DND-41 (cell line): ENCODE data around the gene GNAZ.

Source experiments
- ATAC-seq: fragments of 200-7000 bp; cut with Tn5 transposase; 3 replicates; pipeline ENCODE4 v1.9.1; 2021; ENCODE audit warnings: low read depth; ENCODE audit not compliant: insufficient read depth
- DNase-seq: peaks from one replicate; pipeline ENCODE4 v3.0.0-alpha.2; 2020
- H2AFZ ChIP-seq: 2 replicates; pipeline ENCODE4 v1.6.0; 2012; ENCODE audit warnings: low read depth, low read length
- H3K27ac ChIP-seq: 2 replicates; pipeline ENCODE4 v1.5.1; 2012; ENCODE audit warnings: low read length, inconsistent platforms
- H3K27me3 ChIP-seq: fragments of 200-600 bp; sonication (generic); 2 replicates; pipeline ENCODE4 v1.6.0; 2012; ENCODE audit warnings: low read length, mild to moderate bottlenecking, inconsistent platforms; ENCODE audit not compliant: insufficient read depth, poor library complexity
- H3K36me3 ChIP-seq: 2 replicates; pipeline ENCODE4 v1.5.1; 2012; ENCODE audit warnings: low read length, inconsistent platforms; ENCODE audit not compliant: insufficient read depth
- H3K4me1 ChIP-seq: 2 replicates; pipeline ENCODE4 v1.5.1; 2012; ENCODE audit warnings: mild to moderate bottlenecking, low read length; ENCODE audit not compliant: insufficient read depth
- H3K4me2 ChIP-seq: 2 replicates; pipeline ENCODE4 v1.6.0; 2012; ENCODE audit warnings: mild to moderate bottlenecking, moderate library complexity, low read length, inconsistent platforms; ENCODE audit not compliant: insufficient read depth
- H3K4me3 ChIP-seq, 2 experiments: fragments of 200-600 bp in 1 of 2; shearing (Covaris generic) in 1 of 2; 2 replicates each; pipeline ENCODE4 v1.5.1; 2012 to 2016; ENCODE audit warnings: inconsistent platforms in 2 of 2, low read length in 2 of 2, mild to moderate bottlenecking in 2 of 2, low read depth in 1 of 2, moderate library complexity in 1 of 2
- H3K79me2 ChIP-seq: 2 replicates; pipeline ENCODE4 v1.6.0; 2012; ENCODE audit warnings: low read length, inconsistent platforms; ENCODE audit not compliant: insufficient read depth
- H3K9ac ChIP-seq: 2 replicates; pipeline ENCODE4 v1.6.0; 2012; ENCODE audit warnings: low read depth, mild to moderate bottlenecking, inconsistent platforms, low read length, moderate library complexity
- H3K9me3 ChIP-seq: 2 replicates; pipeline ENCODE4 v1.5.1; 2012; ENCODE audit warnings: low read length, moderate library complexity, mild to moderate bottlenecking, inconsistent platforms; ENCODE audit not compliant: insufficient read depth, severe bottlenecking
- H4K20me1 ChIP-seq: 2 replicates; pipeline ENCODE4 v1.6.0; 2012; ENCODE audit warnings: low read length; ENCODE audit not compliant: insufficient read depth
- CTCF ChIP-seq: IDR thresholded peaks from 2 replicates; pipeline ENCODE4 v1.5.1; 2012; ENCODE audit warnings: borderline replicate concordance, low read length, moderate library complexity, mild to moderate bottlenecking; ENCODE audit not compliant: poor library complexity, severe bottlenecking; ENCODE audit errors: extremely low read depth
- EZH2 ChIP-seq: IDR thresholded peaks from 3 replicates; pipeline ENCODE4 v1.6.1; 2012; ENCODE audit warnings: borderline replicate concordance, low read depth, mild to moderate bottlenecking, moderate library complexity, low read length, inconsistent platforms; ENCODE audit not compliant: severe bottlenecking

The GNAZ gene

GRCh38 chr22:23088199-23088604 lies 17.9 kb downstream of the GNAZ start:
- TF ChIP-seq EZH2 (no peak), CTCF (no peak)
- peak; percentile 55 for DNase-seq
- Histone ChIP-seq H3K4me1 (peaks cover 3% of the 10 kb centered on the region; the same call in 1 of the 2 replicates), H2AFZ (no peak overlapping the region), H3K79me2 (no peaks in the 10 kb centered on the region), H3K4me2 (no peak overlapping the region), H3K9ac (no peak overlapping the region), H3K9me3 (no peaks in the 10 kb centered on the region), H3K27ac (no peak overlapping the region), H3K27me3 (no peaks in the 10 kb centered on the region), H3K4me3 (no peak overlapping the region), H3K36me3 (no peaks in the 10 kb centered on the region), H4K20me1 (peaks cover 32% of the 10 kb centered on the region)
- ATAC-seq = peak; percentile 70

DNA sequence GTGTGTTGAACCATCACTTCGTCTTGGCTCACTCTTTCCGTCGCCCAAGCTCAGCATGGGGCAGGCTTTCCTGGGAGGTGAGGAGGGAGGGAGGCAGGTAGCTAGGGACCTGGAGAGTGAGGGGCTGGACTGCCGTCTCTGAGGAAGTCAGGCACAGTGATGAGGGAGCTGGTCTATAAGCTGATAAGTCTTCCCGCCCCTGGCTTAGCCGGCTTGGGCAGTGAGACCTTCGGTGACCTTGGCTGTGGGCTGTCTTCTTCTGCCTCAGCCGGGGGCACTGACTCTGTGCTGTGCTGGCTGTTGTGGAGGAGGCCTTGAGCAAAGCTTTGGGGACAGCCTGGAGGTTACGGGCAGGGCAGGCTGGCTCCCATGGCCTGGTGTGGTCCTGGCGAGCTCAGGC lies 18.7 kb downstream of the GNAZ start:
- TF ChIP-seq CTCF (no peak), EZH2 (no peak)
- peaks cover 3% of the 10 kb centered on the region; the same call in 1 of the 2 replicates for H3K4me1 ChIP-seq
- H3K9ac ChIP-seq = no peak overlapping the region
- DNase-seq = no peak
- H3K79me2 ChIP-seq = no peaks in the 10 kb centered on the region
- ATAC-seq = no peak
- no peak overlapping the region for H3K27ac ChIP-seq
- H3K36me3 ChIP-seq = no peaks in the 10 kb centered on the region
- peaks cover 27% of the 10 kb centered on the region for H4K20me1 ChIP-seq
- H3K9me3 ChIP-seq = no peaks in the 10 kb centered on the region
- H2AFZ ChIP-seq = no peak overlapping the region
- no peak overlapping the region for H3K4me2 ChIP-seq
- H3K27me3 ChIP-seq = no peaks in the 10 kb centered on the region
- H3K4me3 ChIP-seq = no peak overlapping the region

DNA sequence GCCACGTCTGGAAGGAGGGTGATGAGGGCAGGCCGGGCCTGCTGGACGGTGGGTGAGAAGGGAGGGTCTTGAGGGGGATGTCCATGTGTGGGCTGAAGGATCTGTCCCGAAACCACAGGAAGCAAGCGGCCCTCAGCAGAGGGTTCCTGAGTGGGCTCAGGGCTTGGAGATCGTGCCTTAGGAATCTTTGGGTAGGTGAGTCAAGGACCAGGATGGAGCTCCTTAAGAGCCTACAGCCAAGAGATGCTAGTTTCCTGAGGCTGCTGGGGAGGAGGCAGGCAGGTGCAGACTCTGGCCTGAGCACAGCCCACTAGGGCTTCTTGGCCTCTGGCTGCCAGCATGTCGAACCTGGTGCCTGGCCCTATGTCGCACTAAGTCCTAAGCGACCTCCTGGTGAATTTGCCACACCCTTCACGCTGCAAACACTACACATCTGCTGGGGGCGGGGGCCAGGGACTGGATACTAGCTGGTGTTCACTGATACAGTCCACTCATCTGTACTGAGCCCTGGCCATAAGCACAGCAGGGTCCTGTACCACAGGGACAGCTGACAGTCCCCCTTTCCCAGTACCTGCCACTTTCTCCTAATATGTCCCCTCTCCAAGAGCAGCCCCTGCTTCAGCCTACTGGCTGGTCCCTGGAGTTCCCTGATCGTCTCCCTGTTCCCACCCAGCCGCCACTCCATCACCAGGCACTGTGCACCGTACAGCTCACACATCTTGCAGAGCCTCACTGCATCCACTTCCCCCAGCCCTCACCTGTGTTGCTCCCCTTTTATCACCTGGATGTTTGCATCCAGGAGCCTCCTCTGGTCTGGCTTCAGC lies 19.5 kb downstream of the GNAZ start:
- H2AFZ ChIP-seq = no peak overlapping the region
- ATAC-seq (no peak), DNase-seq (no peak)
- no peak overlapping the region for H3K4me2 ChIP-seq
- H3K36me3 ChIP-seq = no peaks in the 10 kb centered on the region
- no peak overlapping the region for H3K27ac ChIP-seq
- TF ChIP-seq EZH2 (no peak), CTCF (no peak)
- peaks cover 3% of the 10 kb centered on the region; the same call in 1 of the 2 replicates for H3K4me1 ChIP-seq
- H3K79me2 ChIP-seq = no peaks in the 10 kb centered on the region
- H3K9ac ChIP-seq = no peak overlapping the region
- peaks cover 25% of the 10 kb centered on the region for H4K20me1 ChIP-seq
- no peak overlapping the region for H3K4me3 ChIP-seq
- no peaks in the 10 kb centered on the region for H3K9me3 ChIP-seq
- no peaks in the 10 kb centered on the region for H3K27me3 ChIP-seq
